GM18505 (cell line): ENCODE measurements around the gene PHLDB2.

Source experiments
- ATAC-seq: cut with Tn5 transposase; IDR thresholded peaks from one replicate; pipeline ENCODE4 v1.9.1; 2021; ENCODE audit not compliant: unreplicated experiment
- POLR2A ChIP-seq: IDR thresholded peaks from 4 replicates; pipeline ENCODE4 v1.6.1; 2011; ENCODE audit warnings: borderline replicate concordance; ENCODE audit not compliant: insufficient read depth, insufficient read length; ENCODE audit errors: extremely low read depth

The PHLDB2 gene

DNA sequence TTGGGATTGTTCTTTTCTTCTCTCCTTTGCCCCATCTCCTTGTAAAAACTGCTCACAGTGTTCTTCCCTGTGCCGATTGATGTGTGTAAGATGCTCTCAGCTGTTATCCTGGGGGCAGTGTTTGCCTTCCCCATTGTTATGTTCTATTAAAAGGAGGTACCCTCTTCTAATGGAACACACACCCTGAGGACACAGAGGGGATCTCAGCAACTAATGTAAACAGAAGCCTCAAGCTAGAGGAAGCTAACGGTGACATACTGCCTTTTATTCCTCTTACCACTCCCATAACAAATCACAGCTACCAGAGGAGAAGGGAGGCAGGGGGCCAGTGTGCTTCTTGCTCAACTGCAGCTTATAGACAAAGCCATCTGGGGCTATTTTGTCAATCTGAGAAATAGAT, 141.9 kb downstream of the PHLDB2 start:
- ATAC-seq = no peak
- no peak for TF ChIP-seq POLR2A

DNA sequence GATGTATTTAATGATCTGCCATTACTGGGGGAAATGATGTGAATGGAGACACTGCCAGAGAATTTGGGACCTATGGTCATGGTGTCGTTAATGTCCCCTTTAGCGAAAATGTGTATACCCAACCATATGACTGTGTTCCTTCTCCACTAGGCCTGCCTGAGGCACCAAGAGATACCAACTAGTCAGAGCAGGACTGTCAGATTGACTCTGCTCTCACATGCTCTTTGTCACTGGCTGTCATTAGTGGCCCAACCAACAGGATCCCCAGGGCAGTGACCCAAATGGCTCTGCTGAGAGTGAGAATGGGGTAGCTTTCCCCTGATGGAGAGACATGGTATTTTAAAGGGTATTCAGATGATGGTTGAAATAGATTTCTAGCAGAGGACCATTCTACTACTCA, 142.5 kb downstream of the PHLDB2 start:
- ATAC-seq = no peak
- TF ChIP-seq POLR2A = no peak

GRCh38 chr3:112002096-112002971, 143.3 kb downstream of the PHLDB2 start:
- no peak for TF ChIP-seq POLR2A
- ATAC-seq = no peak

DNA sequence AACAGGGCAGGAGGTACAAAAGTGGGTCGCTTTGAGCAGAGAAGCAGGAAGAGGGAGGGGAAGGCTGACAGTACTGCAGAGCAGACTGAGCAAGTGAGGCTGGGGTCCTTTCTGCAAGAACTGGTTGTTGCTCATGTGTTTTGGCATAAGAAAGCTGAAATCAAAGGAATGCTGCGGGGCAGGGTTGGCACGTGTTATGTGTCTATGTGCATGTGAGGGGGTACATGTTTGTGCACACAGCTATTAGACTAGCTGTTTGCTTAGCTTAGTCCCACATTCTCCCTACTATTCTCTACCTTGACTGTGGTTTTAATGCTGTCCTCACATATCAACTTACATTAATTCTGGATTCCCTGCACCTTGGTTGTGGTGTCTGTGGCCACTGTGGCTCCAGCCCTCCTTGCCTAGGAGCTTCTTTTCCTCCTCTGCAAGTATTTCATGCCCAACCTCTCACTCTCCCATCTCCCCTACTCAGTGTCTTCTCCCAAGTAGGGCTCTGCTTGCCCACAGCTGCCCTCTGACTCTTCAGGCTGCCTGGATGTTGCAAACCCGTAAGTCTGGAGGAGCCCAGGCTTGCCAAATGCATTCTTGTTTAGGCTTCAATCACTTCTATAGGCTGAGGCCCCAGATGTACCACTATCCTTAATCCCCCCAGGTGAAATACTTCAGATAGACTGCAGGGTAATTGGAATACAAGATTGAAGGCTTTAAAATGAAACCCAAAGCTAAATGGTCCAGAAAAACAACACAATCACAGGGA, 144.4 kb downstream of the PHLDB2 start:
- no peak for TF ChIP-seq POLR2A
- no peak for ATAC-seq

DNA sequence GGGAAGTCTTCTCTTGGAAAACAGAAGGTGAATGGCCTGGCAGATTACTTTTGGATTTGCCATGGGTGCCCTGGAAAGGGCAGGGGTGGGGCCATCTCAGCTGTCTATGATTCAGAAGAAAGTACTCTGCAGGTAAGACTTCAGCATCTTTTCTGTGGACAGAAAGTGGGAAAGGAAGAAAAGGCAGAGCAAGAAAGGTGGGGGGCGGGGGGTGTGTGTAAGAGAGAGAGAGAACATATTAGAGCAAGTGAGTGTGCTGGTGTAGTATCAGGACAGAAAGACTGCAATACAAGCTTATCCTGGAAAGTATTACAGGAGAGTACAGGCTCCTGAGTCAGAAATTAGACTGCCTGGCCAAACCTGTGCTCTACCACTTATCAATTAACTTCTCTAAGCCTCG, 145.1 kb downstream of the PHLDB2 start:
- no peak for TF ChIP-seq POLR2A
- no peak for ATAC-seq

- no peak for ATAC-seq
- TF ChIP-seq POLR2A = no peak
These were observed 145.6 kb downstream of the PHLDB2 start for GRCh38 chr3:112004669-112005068.

DNA sequence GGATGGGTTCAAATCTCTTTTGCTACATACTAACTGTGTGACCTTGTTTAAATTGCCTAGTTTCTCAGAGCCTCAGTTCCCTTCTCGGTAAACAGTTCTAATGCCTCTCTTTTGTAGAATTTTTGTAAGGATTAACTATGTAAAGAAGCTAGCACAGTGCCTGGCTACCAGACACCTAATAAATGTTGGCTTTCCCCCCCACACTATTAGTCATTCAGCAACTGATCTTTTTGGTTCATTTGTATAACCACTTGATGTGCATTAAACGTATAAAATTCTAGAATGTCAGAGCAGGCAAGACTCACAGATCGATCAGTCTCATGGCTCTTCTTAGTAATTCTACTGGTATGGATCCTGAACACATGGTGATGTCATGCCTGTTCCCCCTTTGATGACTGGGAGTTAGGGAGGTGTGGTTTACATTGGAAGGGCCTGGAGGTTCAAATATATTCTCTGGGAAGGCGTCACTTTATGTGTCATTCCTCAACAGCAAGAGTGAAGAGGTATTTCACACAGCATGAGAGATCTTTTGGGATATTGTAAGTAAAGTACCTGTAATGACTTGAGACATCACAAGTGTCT, 146.1 kb downstream of the PHLDB2 start:
- ATAC-seq = no peak
- TF ChIP-seq POLR2A = no peak

GRCh38 chr3:112007633-112008032, 148.6 kb downstream of the PHLDB2 start:
- no peak for TF ChIP-seq POLR2A
- no peak for ATAC-seq

- ATAC-seq = no peak
- TF ChIP-seq POLR2A = no peak
These were observed 150.6 kb downstream of the PHLDB2 start for GRCh38 chr3:112009670-112010069.

- no peak for TF ChIP-seq POLR2A
- ATAC-seq = no peak
These were observed 151.6 kb downstream of the PHLDB2 start for GRCh38 chr3:112010636-112011035.

DNA sequence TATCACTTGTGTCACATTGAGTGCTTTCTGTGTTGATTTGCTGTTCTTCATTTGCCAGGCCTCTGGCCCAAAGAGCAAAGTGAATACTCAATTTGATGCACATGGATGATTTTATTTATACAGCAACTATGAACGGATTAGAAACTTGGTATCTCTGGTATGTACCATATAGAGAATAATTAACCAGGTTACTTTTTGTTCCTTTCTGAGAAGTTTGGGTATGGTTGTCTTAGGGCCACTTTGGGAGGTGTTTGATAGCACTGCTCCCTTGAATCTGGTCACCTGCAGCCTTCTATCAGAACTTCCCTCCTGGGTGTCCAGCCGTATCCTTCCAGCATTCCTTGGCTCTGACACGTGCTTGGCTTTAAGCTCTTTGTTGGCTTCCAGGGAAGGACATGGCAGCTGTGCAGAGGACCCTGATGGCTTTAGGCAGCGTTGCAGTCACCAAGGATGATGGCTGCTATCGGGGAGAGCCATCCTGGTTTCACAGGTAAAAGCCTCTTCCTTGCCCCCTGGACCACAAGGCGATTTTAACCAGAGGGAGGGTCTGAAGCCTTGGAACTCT, 152.4 kb downstream of the PHLDB2 start:
- ATAC-seq = no peak
- no peak for TF ChIP-seq POLR2A

- TF ChIP-seq POLR2A = no peak
- no peak for ATAC-seq
These were observed 153.3 kb downstream of the PHLDB2 start for GRCh38 chr3:112012205-112012992.

GRCh38 chr3:112013058-112013783, 154.2 kb downstream of the PHLDB2 start:
- peak; percentile 89 for ATAC-seq
- TF ChIP-seq POLR2A = no peak

DNA sequence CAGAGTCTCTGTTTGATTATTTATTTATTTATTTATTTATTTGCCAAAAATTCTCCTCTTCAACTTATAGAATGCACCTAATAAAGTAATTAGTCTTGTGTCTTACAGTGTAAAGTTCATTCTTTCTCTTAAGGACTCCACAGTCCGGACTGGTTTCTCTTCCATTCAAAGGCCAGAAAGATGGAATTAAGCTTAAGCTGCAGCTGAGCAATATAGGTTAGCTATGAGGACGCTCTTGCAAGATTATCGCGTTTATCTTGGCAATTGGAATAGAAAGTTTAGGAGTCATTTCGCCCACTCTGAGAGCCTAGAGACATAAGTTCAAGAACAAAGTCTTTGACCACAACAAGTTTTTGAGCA, 154.7 kb downstream of the PHLDB2 start:
- ATAC-seq = peak; percentile 17
- TF ChIP-seq POLR2A = no peak
